Fibroblast of lung (primary cell): Measurements from ENCODE around the gene SDK2. TPM values are rescaled to one million over a fixed set of nuclear protein-coding genes. Genes with fewer than 3 reads are reported as not detected.

Experiments used
- DNase-seq, 2 donors: peaks; one replicate each; pipeline versions ENCODE4 v3.0.0 to v3.0.0-alpha.2; 2010; ENCODE audit warnings: low read depth in 2 of 2
- H2AFZ ChIP-seq: 2 replicates; pipeline ENCODE4 v1.5.1; 2012; ENCODE audit warnings: low read length, control low read depth, inconsistent platforms
- H3K27ac ChIP-seq: 2 replicates; pipeline ENCODE4 v1.5.1; 2011; ENCODE audit warnings: low read length, control low read depth; ENCODE audit not compliant: insufficient read depth
- H3K27me3 ChIP-seq: 2 replicates; pipeline ENCODE4 v1.5.1; 2011; ENCODE audit warnings: mild to moderate bottlenecking, low read length; ENCODE audit not compliant: control insufficient read depth, insufficient read depth
- H3K36me3 ChIP-seq: 2 replicates; pipeline ENCODE4 v1.5.1; 2011; ENCODE audit warnings: low read length; ENCODE audit not compliant: control insufficient read depth, insufficient read depth
- H3K4me1 ChIP-seq: 2 replicates; pipeline ENCODE4 v1.5.1; 2011; ENCODE audit warnings: low read length; ENCODE audit not compliant: control insufficient read depth, insufficient read depth; ENCODE audit errors: extremely low read depth
- H3K4me2 ChIP-seq: 2 replicates; pipeline ENCODE4 v1.5.1; 2011; ENCODE audit warnings: low read length, control low read depth; ENCODE audit not compliant: insufficient read depth; ENCODE audit errors: extremely low read depth
- H3K4me3 ChIP-seq, 4 experiments: fragments of 200-600 bp in 1 of 4; sonication (generic) in 1 of 4; replicated peaks in 1 of 4; 2 replicates each; pipeline ENCODE4 v1.5.1; 2011 to 2016; ENCODE audit warnings: low read length in 4 of 4, low read depth in 3 of 4, mild to moderate bottlenecking in 3 of 4, control low read depth in 2 of 4, inconsistent platforms in 1 of 4, mixed read lengths in 1 of 4; ENCODE audit not compliant: insufficient read depth in 1 of 4; ENCODE audit errors: control extremely low read depth in 1 of 4
- H3K79me2 ChIP-seq: 2 replicates; pipeline ENCODE4 v1.5.1; 2012; ENCODE audit warnings: mild to moderate bottlenecking, low read length, inconsistent platforms; ENCODE audit not compliant: control insufficient read depth, insufficient read depth
- H3K9ac ChIP-seq: 2 replicates; pipeline ENCODE4 v1.5.1; 2011; ENCODE audit warnings: mild to moderate bottlenecking, low read length, control low read depth; ENCODE audit not compliant: insufficient read depth
- H3K9me3 ChIP-seq: 2 replicates; pipeline ENCODE4 v1.5.1; 2012; ENCODE audit warnings: low read depth, low read length; ENCODE audit not compliant: control insufficient read depth, insufficient read depth
- H4K20me1 ChIP-seq: 2 replicates; pipeline ENCODE4 v1.5.1; 2011; ENCODE audit warnings: low read length; ENCODE audit not compliant: control insufficient read depth, insufficient read depth; ENCODE audit errors: extremely low read depth
- CTCF ChIP-seq, 2 donors: IDR thresholded peaks in 1 of 2; conservative IDR thresholded peaks in 1 of 2; 1 replicate in 1 of 2; 2 replicates in 1 of 2; pipeline ENCODE4 v1.5.1; 2011 to 2012; ENCODE audit warnings: low read length in 2 of 2, control low read depth in 1 of 2, inconsistent platforms in 1 of 2, low read depth in 1 of 2, mild to moderate bottlenecking in 1 of 2
- EZH2 ChIP-seq: IDR thresholded peaks from 2 replicates; pipeline ENCODE4 v1.5.1; 2012; ENCODE audit warnings: low read length, control low read depth, mild to moderate bottlenecking; ENCODE audit errors: missing control alignments
- polyA plus RNA-seq, 2 donors: library from polyadenylated mRNA; depleted of rRNA in 1 of 2; stranded (reverse) in 1 of 2; unstranded in 1 of 2; fragments of >200 nt; gene quantifications; 2 replicates each; pipeline ENCODE4 v1.2.1, GENCODE V29; 2011 to 2012; ENCODE audit warnings: missing spikeins in 1 of 2
- total RNA-seq: library from RNA; depleted of rRNA; stranded (reverse); fragments of >200 nt; gene quantifications from 2 replicates; pipeline ENCODE4 v1.2.1, GENCODE V29; 2014

SDK2 gene
- total and polyA plus RNA-seq, 2 donors (not counting 1 experiment from before 2014, with no cell fraction given): under 0.01 to 0.01 TPM

GRCh38 chr17:73419051-73419450, 225.2 kb downstream of the SDK2 start:
- Histone ChIP-seq H2AFZ (no peak overlapping the region), H3K4me2 (no peak overlapping the region), H3K27ac (no peak overlapping the region), H3K36me3 (no peaks in the 10 kb centered on the region), H3K9ac (no peak overlapping the region), H4K20me1 (no peaks in the 10 kb centered on the region), H3K27me3 (no peaks in the 10 kb centered on the region), H3K4me3 (no peak overlapping the region), H3K9me3 (no peaks in the 10 kb centered on the region), H3K79me2 (no peaks in the 10 kb centered on the region), H3K4me1 (no peaks in the 10 kb centered on the region)
- no peak for DNase-seq
- TF ChIP-seq EZH2: no peak
- no peak for TF ChIP-seq CTCF (conservative IDR thresholded peaks at IDR 0.05 in 1 of 2, IDR thresholded peaks at IDR 0.05 in 1 of 2; ENCODE audit: low read depth in 1 of 2, low read length in 2 of 2)

- H3K4me1 ChIP-seq: no peaks in the 10 kb centered on the region
- H2AFZ ChIP-seq: no peak overlapping the region
- no peaks in the 10 kb centered on the region for H3K27me3 ChIP-seq
- TF ChIP-seq CTCF (conservative IDR thresholded peaks at IDR 0.05 in 1 of 2, IDR thresholded peaks at IDR 0.05 in 1 of 2; ENCODE audit: low read depth in 1 of 2, low read length in 2 of 2): no peak
- no peak for TF ChIP-seq EZH2
- no peaks in the 10 kb centered on the region for H4K20me1 ChIP-seq
- no peaks in the 10 kb centered on the region for H3K79me2 ChIP-seq
- H3K4me3 ChIP-seq: no peak overlapping the region
- no peak overlapping the region for H3K27ac ChIP-seq
- no peak overlapping the region for H3K4me2 ChIP-seq
- DNase-seq: no peak
- H3K36me3 ChIP-seq: no peaks in the 10 kb centered on the region
- H3K9me3 ChIP-seq: no peaks in the 10 kb centered on the region
- H3K9ac ChIP-seq: no peak overlapping the region
Measured at GRCh38 chr17:73415782-73416181, 228.5 kb downstream of the SDK2 start.

GRCh38 chr17:73414171-73414955, 229.9 kb downstream of the SDK2 start:
- no peaks in the 10 kb centered on the region for H3K79me2 ChIP-seq
- H2AFZ ChIP-seq: no peak overlapping the region
- H3K4me2 ChIP-seq: no peak overlapping the region
- TF ChIP-seq EZH2: no peak
- no peak for TF ChIP-seq CTCF (conservative IDR thresholded peaks at IDR 0.05 in 1 of 2, IDR thresholded peaks at IDR 0.05 in 1 of 2; ENCODE audit: low read depth in 1 of 2, low read length in 2 of 2)
- no peak overlapping the region for H3K9ac ChIP-seq
- H3K27me3 ChIP-seq: no peaks in the 10 kb centered on the region
- no peaks in the 10 kb centered on the region for H4K20me1 ChIP-seq
- no peaks in the 10 kb centered on the region for H3K36me3 ChIP-seq
- H3K4me1 ChIP-seq: no peaks in the 10 kb centered on the region
- no peak overlapping the region for H3K4me3 ChIP-seq
- DNase-seq: no peak
- no peaks in the 10 kb centered on the region for H3K9me3 ChIP-seq
- no peak overlapping the region for H3K27ac ChIP-seq
